Endothelial cell of umbilical vein (primary cell): ENCODE results near the gene RNF145. TPM values are rescaled to one million over a fixed set of nuclear protein-coding genes. Genes with fewer than 3 reads are reported as not detected.

Source experiments
- BruUV-seq: library from RNA; stranded (reverse); fragments of 400-500 nt; replicated peaks from 2 replicates; lab custom pipeline; 2021; lab: Mats Ljungman, UMichigan
- CTCF ChIA-PET: fragments of 300-600, 350-600 bp; sonication (Branson Sonifier 250); formaldehyde crosslinking; loops from one replicate; lab custom pipeline; 2021; ENCODE audit warnings: antibody characterized with exemption, inconsistent platforms; lab: Charles Lee
- POLR2A ChIA-PET: fragments of 300-600, 350-600 bp; sonication (Branson Sonifier 250); formaldehyde crosslinking; loops from one replicate; lab custom pipeline; 2021; ENCODE audit warnings: antibody characterized with exemption, inconsistent platforms; lab: Charles Lee
- DNase-seq: peaks from one replicate; pipeline ENCODE4 v3.0.0-alpha.2; 2011; ENCODE audit warnings: low read depth, low spot score
- FAIRE-seq: peaks from 2 replicates; lab custom pipeline; 2011; peaks lifted over from hg19 to GRCh38; lab: Jason Lieb, UNC
- H2AFZ ChIP-seq: 2 replicates; pipeline ENCODE4 v1.6.0; 2012; ENCODE audit warnings: low read depth, low read length, control low read depth, inconsistent platforms
- H3K27ac ChIP-seq: 2 replicates; pipeline ENCODE4 v1.5.1; 2011; ENCODE audit warnings: low read depth, mild to moderate bottlenecking, control low read depth, low read length, moderate library complexity; ENCODE audit not compliant: insufficient read depth
- H3K27me3 ChIP-seq, 2 experiments: 2 replicates each; pipeline versions ENCODE4 v1.6.0 to v1.6.1; 2011; ENCODE audit warnings: low read length in 2 of 2, mixed read lengths in 1 of 2; ENCODE audit not compliant: control insufficient read depth in 2 of 2, insufficient read depth in 2 of 2
- H3K36me3 ChIP-seq, 2 experiments: 2 replicates in 1 of 2; 3 replicates in 1 of 2; pipeline ENCODE4 v1.5.1; 2011; ENCODE audit warnings: low read length in 2 of 2, mild to moderate bottlenecking in 1 of 2, moderate library complexity in 1 of 2; ENCODE audit not compliant: control insufficient read depth in 2 of 2, insufficient read depth in 2 of 2; ENCODE audit errors: extremely low read depth in 1 of 2
- H3K4me1 ChIP-seq: 3 replicates; pipeline ENCODE4 v1.5.1; 2011; ENCODE audit warnings: mild to moderate bottlenecking, low read length; ENCODE audit not compliant: control insufficient read depth, insufficient read depth; ENCODE audit errors: extremely low read depth
- H3K4me2 ChIP-seq: 2 replicates; pipeline ENCODE4 v1.6.1; 2011; ENCODE audit warnings: low read length, control low read depth, mixed read lengths; ENCODE audit not compliant: insufficient read depth
- H3K4me3 ChIP-seq, 3 experiments: fragments of 200-600 bp in 1 of 3; sonication (generic), shearing (Covaris generic) in 1 of 3; replicated peaks in 1 of 3; 2 replicates each; pipeline ENCODE4 v1.5.1; 2011 to 2016; ENCODE audit warnings: control low read depth in 3 of 3, low read length in 3 of 3, mild to moderate bottlenecking in 2 of 3, inconsistent platforms in 1 of 3, low read depth in 1 of 3, moderate library complexity in 1 of 3; ENCODE audit not compliant: insufficient read depth in 1 of 3
- H3K79me2 ChIP-seq: 2 replicates; pipeline ENCODE4 v1.6.0; 2012; ENCODE audit warnings: low read length, inconsistent platforms; ENCODE audit not compliant: control insufficient read depth, insufficient read depth
- H3K9ac ChIP-seq: replicated peaks from 2 replicates; pipeline ENCODE3; 2011; ENCODE audit warnings: low read length, control low read depth; ENCODE audit not compliant: insufficient read depth; ENCODE audit errors: extremely low read depth
- H3K9me1 ChIP-seq: replicated peaks from 3 replicates; pipeline ENCODE4 v1.6.0; 2011; ENCODE audit warnings: mild to moderate bottlenecking, low read length; ENCODE audit not compliant: control insufficient read depth, insufficient read depth; ENCODE audit errors: extremely low read depth
- H3K9me3 ChIP-seq: replicated peaks from 2 replicates; pipeline ENCODE4 v1.5.1; 2012; ENCODE audit warnings: low read length, inconsistent platforms; ENCODE audit not compliant: control insufficient read depth, insufficient read depth
- H4K20me1 ChIP-seq: replicated peaks from 2 replicates; pipeline ENCODE3; 2011; ENCODE audit warnings: mild to moderate bottlenecking, low read length; ENCODE audit not compliant: control insufficient read depth, insufficient read depth; ENCODE audit errors: extremely low read depth
- EZH2 ChIP-seq: IDR thresholded peaks from 2 replicates; pipeline ENCODE4 v1.6.1; 2012; ENCODE audit warnings: borderline replicate concordance, low read depth, mild to moderate bottlenecking, moderate library complexity, low read length, inconsistent platforms; ENCODE audit not compliant: severe bottlenecking
- FOS ChIP-seq: IDR thresholded peaks from 2 replicates; pipeline ENCODE4 v1.6.1; 2011; ENCODE audit warnings: mild to moderate bottlenecking, low read length, moderate library complexity, borderline replicate concordance; ENCODE audit not compliant: insufficient read depth
- GATA2 ChIP-seq: IDR thresholded peaks from 2 replicates; pipeline ENCODE4 v1.7.0; 2011; ENCODE audit warnings: low read depth, mild to moderate bottlenecking, moderate library complexity, mixed read lengths, low read length; ENCODE audit not compliant: insufficient read length, insufficient read depth
- JUN ChIP-seq: IDR thresholded peaks from 2 replicates; pipeline ENCODE4 v1.6.1; 2011; ENCODE audit warnings: borderline replicate concordance, low read depth; ENCODE audit not compliant: insufficient read length, insufficient read depth
- MYC ChIP-seq: IDR thresholded peaks from one replicate; pipeline ENCODE4 v1.6.1; 2011; ENCODE audit warnings: mild to moderate bottlenecking, low read depth, low read length
- POLR2A ChIP-seq: IDR thresholded peaks from 2 replicates; pipeline ENCODE4 v1.6.1; 2012; ENCODE audit warnings: low read depth, mild to moderate bottlenecking, control low read depth, low read length
- dilution Hi-C: fragments of 300-500 bp; cut with MboI; formaldehyde crosslinking; loops from one replicate; pipeline ENCODE4 v1.15.0; 2019; ENCODE audit warnings: low sequenced_read_pairs; ENCODE audit not compliant: extremely low pct_ligation_motif_present
- intact Hi-C: fragments of 100-400 bp; cut with micrococcal nuclease; formaldehyde crosslinking; loops from one replicate; pipeline ENCODE4 v1.10.0; 2022
- polyA plus RNA-seq, 4 experiments: library from polyadenylated mRNA; depleted of rRNA in 3 of 4; stranded (reverse) in 3 of 4; unstranded in 1 of 4; fragments of >200 nt; gene quantifications; 2 replicates each; pipeline versions ENCODE4 v1.2.1 to v1.2.3, GENCODE V29; 2011 to 2012; ENCODE audit warnings: missing spikeins in 1 of 4
- total RNA-seq: library from RNA; stranded (reverse); gene quantifications from 2 replicates; pipeline ENCODE4 v1.2.3, GENCODE V29; 2021

RNF145 gene
- total and polyA plus RNA-seq, 2 donors (not counting 3 experiments of a cell fraction or from before 2014, with no cell fraction given): 39.4 to 62.3 TPM

DNA sequence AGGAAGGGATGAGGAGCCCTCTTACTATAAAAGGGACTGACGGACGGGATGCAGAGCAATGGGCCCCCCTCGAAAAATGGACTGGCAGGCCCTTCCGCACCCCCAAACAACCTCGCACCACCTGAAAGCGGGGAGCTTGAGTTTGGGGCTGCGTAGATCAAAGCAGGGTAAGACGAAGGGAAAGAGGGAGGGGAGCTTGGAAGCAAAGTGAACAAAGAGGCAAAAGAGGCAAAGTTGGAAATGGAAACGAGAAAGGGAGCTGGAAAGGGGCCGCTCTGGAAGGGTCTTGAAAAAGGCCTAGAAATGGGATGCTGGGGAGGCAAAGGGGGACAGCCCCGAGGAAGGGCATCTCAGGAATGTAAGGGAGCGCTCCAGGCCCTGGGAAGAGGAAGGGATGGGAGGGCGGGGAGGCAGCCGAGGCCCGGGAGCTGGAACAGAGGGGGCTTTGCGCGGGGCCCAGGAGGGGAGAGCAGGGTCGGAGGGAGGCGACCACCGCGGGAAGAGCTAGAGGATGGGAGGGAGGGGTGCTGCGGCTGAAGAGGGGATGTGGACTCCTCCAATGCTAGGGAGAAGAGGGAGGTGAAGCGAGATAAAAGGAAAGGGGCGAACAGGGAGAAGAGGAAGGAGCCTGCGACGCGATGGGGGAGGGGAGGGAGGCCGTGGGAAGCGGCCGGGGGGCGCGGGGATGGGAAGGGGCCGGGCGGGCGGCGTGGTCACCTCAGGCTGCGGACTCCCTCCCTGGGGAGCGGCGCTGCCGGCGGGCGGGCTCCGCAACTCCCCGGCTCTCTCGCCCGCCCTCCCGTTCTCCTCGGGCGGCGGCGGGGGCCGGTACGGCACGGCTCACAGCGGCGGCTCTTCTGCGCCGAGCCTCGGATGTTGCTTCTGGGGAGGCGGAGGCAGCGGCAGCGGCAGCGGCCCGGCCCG is 577 bp downstream of the RNF145 start:
- peaks cover 52% of the 10 kb centered on the region for H3K79me2 ChIP-seq
- no peaks in the 10 kb centered on the region for H3K9me1 ChIP-seq
- POLR2A ChIA-PET: interaction anchor here (0.6 to 0.7 kb wide), 2 partner anchors 1214 to 1289 kb away, joined by 3 read pairs; no protein-coding TSS in a partner anchor
- TF ChIP-seq POLR2A (peak; percentile 29), EZH2 (no peak), GATA2 (no peak), MYC (no peak), JUN (no peak), FOS (no peak)
- intact Hi-C loops: loop anchor here (1.0 to 10.0 kb wide), 5 partner anchors 29 to 1186 kb away; partner anchors contain the start of gene UBLCP1
- DNase-seq: peak; percentile 41
- FAIRE-seq: no peak
- H3K27ac ChIP-seq: peak overlapping the region; percentile 73
- peak overlapping the region; percentile 90 for H3K9ac ChIP-seq
- H3K9me3 ChIP-seq: no peaks in the 10 kb centered on the region
- CTCF ChIA-PET: interaction anchor here (0.7 to 5.0 kb wide), 8 partner anchors 9 to 1213 kb away, joined by 3 to 47 read pairs (median 6); partner anchors contain the start of gene PTTG1
- dilution Hi-C loops: no loop called here
- H3K27me3 ChIP-seq: no peaks in the 10 kb centered on the region
- BruUV-seq: no TSS peak
- peak overlapping the region; percentile 81 for H3K4me2 ChIP-seq
- no peaks in the 10 kb centered on the region for H3K36me3 ChIP-seq
- peaks cover 26% of the 10 kb centered on the region for H3K4me1 ChIP-seq
- peaks cover 3% of the 10 kb centered on the region for H4K20me1 ChIP-seq
- H3K4me3 ChIP-seq: peak overlapping the region; percentile 88 to 97 (median 95)
- peak overlapping the region; percentile 78 for H2AFZ ChIP-seq
